Measurements from ENCODE around the gene GBA2.

GRCh38 chr9:35771534-35771933 lies 22.5 kb upstream of the GBA2 start:
- TF ChIP-seq POLR2A (IDR thresholded peaks at IDR 0.05) (no peak), CTCF (IDR thresholded peaks at IDR 0.05) (no peak)

Data from heart left ventricle (tissue), 13 donors.